Endodermal cell (in vitro differentiated cells): ENCODE data around the gene SCGB1C2. TPM values are rescaled to one million over a fixed set of nuclear protein-coding genes. Genes with fewer than 3 reads are reported as not detected.

Experiments
- DNase-seq: peaks from one replicate; pipeline ENCODE4 v3.0.0-alpha.2; 2017
- H3K27ac ChIP-seq: 2 replicates; pipeline ENCODE4 v1.5.1; 2013; ENCODE audit warnings: mild to moderate bottlenecking, low read depth, low read length, moderate library complexity
- H3K27me3 ChIP-seq: 2 replicates; pipeline ENCODE4 v1.6.1; 2013; ENCODE audit warnings: mild to moderate bottlenecking, low read length, moderate library complexity; ENCODE audit not compliant: insufficient read depth, control insufficient read depth, poor library complexity, severe bottlenecking
- H3K36me3 ChIP-seq: 2 replicates; pipeline ENCODE4 v1.7.0; 2013; ENCODE audit warnings: mild to moderate bottlenecking, low read length, moderate library complexity; ENCODE audit not compliant: control insufficient read depth, insufficient read depth
- H3K4me1 ChIP-seq: one replicate; pipeline ENCODE4 v1.7.0; 2013; ENCODE audit warnings: low read length; ENCODE audit not compliant: control insufficient read depth, insufficient read depth
- H3K4me3 ChIP-seq: 2 replicates; pipeline ENCODE4 v1.5.1; 2013; ENCODE audit warnings: mild to moderate bottlenecking, low read length, moderate library complexity
- H3K9ac ChIP-seq: 2 replicates; pipeline ENCODE4 v1.6.1; 2013; ENCODE audit warnings: mild to moderate bottlenecking, low read length, moderate library complexity; ENCODE audit not compliant: poor library complexity, severe bottlenecking; ENCODE audit errors: extremely low read depth
- H3K9me3 ChIP-seq: 2 replicates; pipeline ENCODE4 v1.6.1; 2013; ENCODE audit warnings: mild to moderate bottlenecking, low read length, moderate library complexity; ENCODE audit not compliant: control insufficient read depth
- H3K27ac Mint-ChIP-seq: 2 replicates; pipeline ENCODE4 v1.8.0; 2020; ENCODE audit warnings: mixed read lengths
- H3K27me3 Mint-ChIP-seq: 2 replicates; pipeline ENCODE4 v1.8.0; 2021; ENCODE audit warnings: mild to moderate bottlenecking, mixed read lengths; ENCODE audit not compliant: insufficient read depth
- H3K36me3 Mint-ChIP-seq: 2 replicates; pipeline ENCODE4 v1.8.0; 2020; ENCODE audit warnings: low read depth, mixed read lengths
- H3K4me1 Mint-ChIP-seq: 2 replicates; pipeline ENCODE4 v1.8.0; 2020; ENCODE audit warnings: mixed read lengths
- H3K4me3 Mint-ChIP-seq: 2 replicates; pipeline ENCODE4 v1.8.0; 2020; ENCODE audit warnings: mild to moderate bottlenecking, moderate library complexity, mixed read lengths
- H3K9me3 Mint-ChIP-seq: 2 replicates; pipeline ENCODE4 v1.8.0; 2020; ENCODE audit warnings: mild to moderate bottlenecking, mixed read lengths
- WGBS, 2 experiments: methylation state at CpG; one replicate each; pipeline versions ENCODE4 v1.1.5 to v1.1.7; 2013; ENCODE audit warnings: missing lambda C conversion rate in 2 of 2, mixed read lengths in 1 of 2; ENCODE audit not compliant: insufficient coverage in 1 of 2, insufficient read length in 1 of 2; 5-methylcytosine and 5-hydroxymethylcytosine counted together
- total RNA-seq, 2 donors: library from RNA; stranded (reverse); fragmentation: NEBNext Ultra II Directional in 1 of 2; extraction: Animal tissue kit (Norgen Biotek cat#: 25700) in 1 of 2; gene quantifications; 2 replicates in 1 of 2; 3 replicates in 1 of 2; pipeline ENCODE4 v1.2.1, GENCODE V29; 2021
- TF ChIP-seq, protein P1 (sequence below): fragments of 200-600 bp; sonication (generic); conservative IDR thresholded peaks from 2 replicates; pipeline ENCODE4 v1.5.0; 2021; ENCODE audit warnings: antibody characterized with exemption, mild to moderate bottlenecking

Gene SCGB1C2
- total RNA-seq, 2 donors from 2014 or later, result not detected

DNA sequence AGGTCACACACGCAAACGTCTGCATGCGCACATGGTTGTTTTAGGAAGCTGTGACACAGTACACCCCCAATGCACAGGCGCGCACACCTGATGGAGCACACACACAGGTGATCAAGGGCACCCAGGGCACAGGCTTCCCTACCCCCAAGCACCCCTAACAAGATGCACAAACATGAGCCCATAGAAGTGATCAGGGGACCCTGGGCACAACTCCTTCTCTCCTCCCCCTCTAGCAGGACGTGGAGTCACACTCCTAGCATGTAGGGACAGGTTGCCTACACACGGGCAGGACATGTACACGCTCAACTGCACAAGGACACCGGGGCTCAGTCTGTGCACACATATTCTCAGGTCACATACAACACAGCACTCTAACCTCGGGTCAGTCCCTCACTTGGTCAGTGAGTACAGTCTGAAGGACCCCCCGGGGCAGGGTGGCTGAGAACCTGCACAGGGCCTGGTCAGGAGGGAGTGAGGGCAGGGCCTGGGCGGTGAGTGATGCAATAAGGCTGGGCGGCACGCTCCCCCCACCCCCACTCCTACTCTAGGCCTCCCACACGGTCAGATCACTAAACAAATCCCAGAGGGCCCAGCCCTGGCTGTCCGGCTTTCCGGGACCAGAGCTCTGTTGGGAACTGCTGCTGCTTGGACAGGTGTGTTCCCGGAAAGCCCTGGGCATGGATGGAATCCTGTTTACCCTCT, 44.8 kb downstream of the SCGB1C2 start:
- Mint-ChIP-seq H3K36me3 (no peaks in the 10 kb centered on the region), H3K27ac (no peak overlapping the region)
- no peak overlapping the region for H3K9ac ChIP-seq

DNA sequence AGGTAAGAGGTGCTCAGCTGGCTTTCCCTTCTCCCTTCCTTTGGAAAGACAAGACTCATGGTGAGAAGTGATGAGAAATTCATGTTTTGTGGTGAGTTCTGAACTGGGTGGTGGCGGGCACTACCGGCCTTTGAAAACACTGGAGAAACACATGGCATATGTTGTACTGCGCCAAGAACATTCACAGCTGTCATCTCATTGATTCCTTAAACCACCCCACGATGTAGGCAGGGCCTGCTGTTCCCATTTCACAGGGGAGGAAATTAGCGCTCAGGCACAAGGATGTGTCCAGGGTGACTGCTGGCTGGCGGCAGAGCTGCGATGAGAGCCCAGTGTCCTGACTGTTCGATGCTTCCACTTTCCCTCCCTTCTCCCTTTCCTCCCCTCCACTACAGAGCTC, 45.7 kb downstream of the SCGB1C2 start:
- no peak overlapping the region for H3K4me3 ChIP-seq
- WGBS, 2 experiments, result 81 to 90% methylated on average over 5 to 8 of the region's 8 CpGs
- TF ChIP-seq, protein P1, sequence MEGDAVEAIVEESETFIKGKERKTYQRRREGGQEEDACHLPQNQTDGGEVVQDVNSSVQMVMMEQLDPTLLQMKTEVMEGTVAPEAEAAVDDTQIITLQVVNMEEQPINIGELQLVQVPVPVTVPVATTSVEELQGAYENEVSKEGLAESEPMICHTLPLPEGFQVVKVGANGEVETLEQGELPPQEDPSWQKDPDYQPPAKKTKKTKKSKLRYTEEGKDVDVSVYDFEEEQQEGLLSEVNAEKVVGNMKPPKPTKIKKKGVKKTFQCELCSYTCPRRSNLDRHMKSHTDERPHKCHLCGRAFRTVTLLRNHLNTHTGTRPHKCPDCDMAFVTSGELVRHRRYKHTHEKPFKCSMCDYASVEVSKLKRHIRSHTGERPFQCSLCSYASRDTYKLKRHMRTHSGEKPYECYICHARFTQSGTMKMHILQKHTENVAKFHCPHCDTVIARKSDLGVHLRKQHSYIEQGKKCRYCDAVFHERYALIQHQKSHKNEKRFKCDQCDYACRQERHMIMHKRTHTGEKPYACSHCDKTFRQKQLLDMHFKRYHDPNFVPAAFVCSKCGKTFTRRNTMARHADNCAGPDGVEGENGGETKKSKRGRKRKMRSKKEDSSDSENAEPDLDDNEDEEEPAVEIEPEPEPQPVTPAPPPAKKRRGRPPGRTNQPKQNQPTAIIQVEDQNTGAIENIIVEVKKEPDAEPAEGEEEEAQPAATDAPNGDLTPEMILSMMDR, result no peak
- H3K9ac ChIP-seq, result no peak overlapping the region
- H3K4me1 ChIP-seq, result no peaks in the 10 kb centered on the region
- H3K27ac Mint-ChIP-seq, result no peak overlapping the region
- H3K36me3 ChIP-seq, result no peaks in the 10 kb centered on the region
- no peaks in the 10 kb centered on the region for H3K9me3 ChIP-seq
- H3K4me1 Mint-ChIP-seq, result peaks cover 4% of the 10 kb centered on the region
- H3K9me3 Mint-ChIP-seq, result no peaks in the 10 kb centered on the region
- H3K27ac ChIP-seq, result no peak overlapping the region
- DNase-seq, result no peak
- no peak overlapping the region for H3K4me3 Mint-ChIP-seq
- no peaks in the 10 kb centered on the region for H3K36me3 Mint-ChIP-seq
- H3K27me3 Mint-ChIP-seq, result peaks cover 69% of the 10 kb centered on the region
- H3K27me3 ChIP-seq, result peaks cover 73% of the 10 kb centered on the region

More for the DNA sequence above, 44.8 kb downstream of the SCGB1C2 start:
- WGBS, 2 experiments, result 79 to 87% methylated on average over 11 to 18 of the region's 18 CpGs
- Mint-ChIP-seq H3K4me3 (peak overlapping the region; percentile 46), H3K27me3 (peaks cover 77% of the 10 kb centered on the region), H3K9me3 (no peaks in the 10 kb centered on the region), H3K4me1 (peaks cover 4% of the 10 kb centered on the region)
- TF ChIP-seq, protein P1, result no peak
- Histone ChIP-seq H3K27me3 (peaks cover 81% of the 10 kb centered on the region), H3K4me3 (no peak overlapping the region), H3K27ac (no peak overlapping the region), H3K9me3 (no peaks in the 10 kb centered on the region), H3K36me3 (no peaks in the 10 kb centered on the region), H3K4me1 (no peaks in the 10 kb centered on the region)
- no peak for DNase-seq

DNA sequence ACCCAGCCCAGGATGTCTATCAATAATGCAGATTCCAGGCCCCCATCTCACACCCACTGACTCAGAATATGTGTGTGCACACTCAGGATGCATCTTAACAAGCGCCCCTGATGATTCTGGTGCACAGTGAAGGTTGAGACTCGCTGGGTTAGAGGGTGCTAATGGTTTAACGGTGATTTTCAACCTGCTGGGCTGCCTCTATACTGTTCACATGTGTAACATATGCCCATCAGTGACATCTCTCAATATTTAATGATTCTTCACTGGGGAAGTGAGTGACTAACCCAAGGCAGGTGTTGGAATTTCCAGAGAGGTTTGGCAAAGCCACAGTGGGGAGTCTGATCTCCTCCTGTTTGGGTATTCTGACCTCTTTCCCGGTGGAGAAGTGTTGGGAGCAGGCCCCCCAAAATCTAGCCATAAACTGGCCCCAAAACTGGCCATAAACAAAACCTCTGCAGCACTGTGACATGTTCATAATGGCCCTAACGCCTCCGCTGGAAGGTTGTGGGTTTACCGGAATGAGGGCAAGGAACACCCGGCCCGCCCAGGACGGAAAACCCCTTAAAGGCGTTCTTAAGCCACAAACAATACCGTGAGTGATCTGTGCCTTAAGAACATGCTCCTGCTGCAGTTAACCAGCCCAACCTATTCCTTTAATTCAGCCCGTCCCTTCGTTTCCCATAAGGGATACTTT, 48.2 kb downstream of the SCGB1C2 start:
- 71 to 75% methylated on average over 12 to 14 of the region's 14 CpGs for WGBS, 2 experiments
- no peak for DNase-seq
- Mint-ChIP-seq H3K9me3 (no peaks in the 10 kb centered on the region), H3K27ac (no peak overlapping the region), H3K4me3 (no peak overlapping the region), H3K27me3 (peaks cover 52% of the 10 kb centered on the region), H3K36me3 (no peaks in the 10 kb centered on the region), H3K4me1 (peaks cover 4% of the 10 kb centered on the region)
- H3K27me3 ChIP-seq, result peaks cover 47% of the 10 kb centered on the region
- no peak overlapping the region for H3K27ac ChIP-seq
- no peak overlapping the region for H3K9ac ChIP-seq
- TF ChIP-seq, protein P1, result no peak
- H3K4me3 ChIP-seq, result no peak overlapping the region
- no peaks in the 10 kb centered on the region for H3K36me3 ChIP-seq
- H3K4me1 ChIP-seq, result no peaks in the 10 kb centered on the region
- H3K9me3 ChIP-seq, result no peaks in the 10 kb centered on the region
